ENCODE data around the gene MFF. TPM values are rescaled to one million over a fixed set of nuclear protein-coding genes. Genes with fewer than 3 reads are reported as not detected.

Gene MFF
- total and polyA plus RNA-seq, 2 donors (not counting 3 experiments of a cell fraction or from before 2014, with no cell fraction given): 36.3 to 65.1 TPM

GRCh38 chr2:227349989-227350612, 25.1 kb downstream of the MFF start:
- Histone ChIP-seq H3K27me3 (ENCODE audit: control insufficient read depth in 2 of 2, insufficient read depth in 2 of 2, low read length in 2 of 2) (no peaks in the 10 kb centered on the region), H2AFZ (ENCODE audit: low read depth, low read length) (no peak overlapping the region), H3K79me2 (ENCODE audit: control insufficient read depth, insufficient read depth, low read length) (no peaks in the 10 kb centered on the region), H3K4me1 (ENCODE audit: control insufficient read depth, extremely low read depth, insufficient read depth, low read length) (no peaks in the 10 kb centered on the region), H3K9me3 (replicated peaks; ENCODE audit: control insufficient read depth, insufficient read depth, low read length) (no peaks in the 10 kb centered on the region), H3K9ac (replicated peaks; ENCODE audit: extremely low read depth, insufficient read depth, low read length) (no peak overlapping the region), H4K20me1 (replicated peaks; ENCODE audit: control insufficient read depth, extremely low read depth, insufficient read depth, low read length) (no peaks in the 10 kb centered on the region), H3K36me3 (ENCODE audit: control insufficient read depth in 2 of 2, extremely low read depth in 1 of 2, insufficient read depth in 2 of 2, low read length in 2 of 2) (peaks cover 2 to 5% of the 10 kb centered on the region in 2 experiments), H3K4me2 (ENCODE audit: insufficient read depth, low read length) (no peak overlapping the region), H3K9me1 (replicated peaks; ENCODE audit: control insufficient read depth, extremely low read depth, insufficient read depth, low read length) (no peaks in the 10 kb centered on the region), H3K27ac (ENCODE audit: insufficient read depth, low read depth, low read length) (no peak overlapping the region), H3K4me3 (replicated peaks in 1 of 3; ENCODE audit: insufficient read depth in 1 of 3, low read depth in 1 of 3, low read length in 3 of 3) (no peak overlapping the region)
- no peak for FAIRE-seq
- no peak for DNase-seq (ENCODE audit: low read depth, low spot score)
- intact Hi-C loops (cut with micrococcal nuclease) (no loop called here), dilution Hi-C loops (cut with MboI; ENCODE audit: extremely low pct_ligation_motif_present, low sequenced_read_pairs) (no loop called here)
- no TSS peak for BruUV-seq (replicated peaks)
- POLR2A ChIA-PET: no interaction called here
- TF ChIP-seq JUN (IDR thresholded peaks at IDR 0.05; ENCODE audit: borderline replicate concordance, insufficient read depth, insufficient read length, low read depth): no peak
- TF ChIP-seq MAX (IDR thresholded peaks at IDR 0.05; ENCODE audit: insufficient read depth, insufficient read length): no peak
- TF ChIP-seq GATA2 (IDR thresholded peaks at IDR 0.05; ENCODE audit: insufficient read depth, insufficient read length, low read depth, low read length): no peak
- no peak for TF ChIP-seq FOS (IDR thresholded peaks at IDR 0.05; ENCODE audit: borderline replicate concordance, insufficient read depth, low read length)
- TF ChIP-seq POLR2A (IDR thresholded peaks at IDR 0.05; ENCODE audit: low read depth, low read length): no peak
- TF ChIP-seq POLR2AphosphoS5 (IDR thresholded peaks at IDR 0.05; ENCODE audit: insufficient read depth, low read depth, low read length): no peak
- no peak for TF ChIP-seq MYC (IDR thresholded peaks at IDR 0.05; ENCODE audit: low read depth, low read length)
- CTCF ChIA-PET: interaction anchor here (1.1 kb wide), 1 partner anchor 8 kb away, joined by 3 read pairs; no protein-coding TSS in a partner anchor

GRCh38 chr2:227351639-227352038, 26.6 kb downstream of the MFF start:
- no peak overlapping the region for H3K27ac ChIP-seq (ENCODE audit: insufficient read depth, low read depth, low read length)
- H3K9me1 ChIP-seq (replicated peaks; ENCODE audit: control insufficient read depth, extremely low read depth, insufficient read depth, low read length): no peaks in the 10 kb centered on the region
- H3K4me1 ChIP-seq (ENCODE audit: control insufficient read depth, extremely low read depth, insufficient read depth, low read length): no peaks in the 10 kb centered on the region
- POLR2A ChIA-PET: no interaction called here
- H3K4me3 ChIP-seq (replicated peaks in 1 of 3; ENCODE audit: insufficient read depth in 1 of 3, low read depth in 1 of 3, low read length in 3 of 3): no peak overlapping the region
- H3K9me3 ChIP-seq (replicated peaks; ENCODE audit: control insufficient read depth, insufficient read depth, low read length): no peaks in the 10 kb centered on the region
- DNase-seq (ENCODE audit: low read depth, low spot score): no peak
- intact Hi-C loops (cut with micrococcal nuclease) (no loop called here), dilution Hi-C loops (cut with MboI; ENCODE audit: extremely low pct_ligation_motif_present, low sequenced_read_pairs) (no loop called here)
- no peak overlapping the region for H2AFZ ChIP-seq (ENCODE audit: low read depth, low read length)
- peaks cover 5 to 9% of the 10 kb centered on the region in 2 experiments for H3K36me3 ChIP-seq (ENCODE audit: control insufficient read depth in 2 of 2, extremely low read depth in 1 of 2, insufficient read depth in 2 of 2, low read length in 2 of 2)
- BruUV-seq (replicated peaks): no TSS peak
- no peak overlapping the region for H3K9ac ChIP-seq (replicated peaks; ENCODE audit: extremely low read depth, insufficient read depth, low read length)
- no peaks in the 10 kb centered on the region for H4K20me1 ChIP-seq (replicated peaks; ENCODE audit: control insufficient read depth, extremely low read depth, insufficient read depth, low read length)
- no peak overlapping the region for H3K4me2 ChIP-seq (ENCODE audit: insufficient read depth, low read length)
- no peak for FAIRE-seq
- H3K79me2 ChIP-seq (ENCODE audit: control insufficient read depth, insufficient read depth, low read length): no peaks in the 10 kb centered on the region
- TF ChIP-seq EZH2 (IDR thresholded peaks at IDR 0.05; ENCODE audit: borderline replicate concordance, low read depth, low read length, severe bottlenecking): no peak
- CTCF ChIA-PET: no interaction called here
- H3K27me3 ChIP-seq (ENCODE audit: control insufficient read depth in 2 of 2, insufficient read depth in 2 of 2, low read length in 2 of 2): no peaks in the 10 kb centered on the region

Measured in endothelial cell of umbilical vein (primary cell).